Ammon's horn (tissue), 1 donor: Measurements from ENCODE around the gene PRODH.
"Not testable (repeated sequence)": the region's sequence is repeated elsewhere in the genome, so short reads cannot be mapped to it uniquely, and the experiment has no call there.

Experiments
- DNase-seq: peaks from one replicate; pipeline ENCODE4 v3.0.0-alpha.2; 2016; ENCODE audit warnings: low spot score

Gene PRODH

GRCh38 chr22:18935889-18936529, at the start of gene PRODH:
TSS of gene PRODH (minus strand) at chr22:18936293. CDS start at chr22:18936287, 6 bp downstream.
- no peak for DNase-seq

- no peak for DNase-seq
Measured at GRCh38 chr22:18985780-18986179, 49.7 kb upstream of the PRODH start.

GRCh38 chr22:18984564-18984963, 48.5 kb upstream of the PRODH start:
- no peak for DNase-seq

- DNase-seq = no peak
Measured at GRCh38 chr22:18983120-18983651, 47.1 kb upstream of the PRODH start.

GRCh38 chr22:18980829-18981228, 44.7 kb upstream of the PRODH start:
- no peak for DNase-seq

- no peak for DNase-seq
Measured at GRCh38 chr22:18979957-18980356, 43.9 kb upstream of the PRODH start.

- DNase-seq = no peak
Measured at GRCh38 chr22:18978506-18978905, 42.4 kb upstream of the PRODH start.

GRCh38 chr22:18977824-18978425, 41.8 kb upstream of the PRODH start:
- no peak for DNase-seq

GRCh38 chr22:18976197-18976751, 40.2 kb upstream of the PRODH start:
- no peak for DNase-seq

GRCh38 chr22:18975434-18976196, 39.5 kb upstream of the PRODH start:
- DNase-seq = no peak

- DNase-seq = no peak
Measured at GRCh38 chr22:18974477-18975180, 38.5 kb upstream of the PRODH start.

- DNase-seq = no peak
Measured at GRCh38 chr22:18973264-18974031, 37.4 kb upstream of the PRODH start.

- not testable (repeated sequence) for DNase-seq
Measured at GRCh38 chr22:18972591-18972990, 36.5 kb upstream of the PRODH start.

GRCh38 chr22:18972029-18972428, 35.9 kb upstream of the PRODH start:
- not testable (repeated sequence) for DNase-seq

GRCh38 chr22:18971321-18971751, 35.2 kb upstream of the PRODH start:
- DNase-seq = no peak

GRCh38 chr22:18970948-18971315, 34.8 kb upstream of the PRODH start:
- DNase-seq = no peak

- DNase-seq = no peak
Measured at GRCh38 chr22:18970176-18970947, 34.3 kb upstream of the PRODH start.

GRCh38 chr22:18969158-18969942, 33.3 kb upstream of the PRODH start:
- DNase-seq = not testable (repeated sequence)

GRCh38 chr22:18968011-18968749, 32.1 kb upstream of the PRODH start:
- DNase-seq = no peak
